NOMO-1 treated with dmso at 0.1 percent for 144 hours (cell line): ENCODE results near the gene LGALS4.
"Not testable (repeated sequence)": the region's sequence is repeated elsewhere in the genome, so short reads cannot be mapped to it uniquely, and the experiment has no call there.

Source experiments
- DNase-seq: peaks from one replicate; lab custom pipeline; 2025; ENCODE audit not compliant: unreplicated experiment; lab: John Stamatoyannopoulos, UW

The LGALS4 gene

DNA sequence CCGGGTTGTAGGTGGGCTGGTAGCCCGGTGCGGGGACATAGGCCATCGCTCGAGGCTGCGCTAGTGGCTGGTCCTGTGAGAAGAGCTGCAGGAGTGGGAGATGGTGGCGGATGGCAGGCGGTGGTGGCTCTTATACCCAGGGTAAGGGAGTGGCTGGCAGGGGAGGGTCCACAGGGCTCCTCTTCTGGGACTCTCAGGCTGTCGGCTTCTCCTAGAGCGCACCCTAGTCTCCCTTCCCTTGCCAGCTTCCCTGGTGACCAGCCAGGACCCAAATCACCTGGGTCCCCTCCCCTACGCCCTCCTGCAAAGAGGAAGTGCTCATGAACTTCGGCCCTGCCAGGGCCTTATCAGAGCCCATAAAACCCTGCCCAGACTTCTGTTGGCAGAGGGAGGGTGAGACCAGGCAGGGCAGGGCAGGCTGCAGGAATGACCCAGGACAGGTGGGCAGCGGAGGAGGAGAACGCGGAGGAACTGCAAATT lies at the start of gene LGALS4:
TSS of gene LGALS4 (minus strand) at position 105 of the 480 bp plus-strand sequence. CDS start at position 46, 59 bp downstream.
- DNase-seq, result no peak

- DNase-seq, result no peak
Measured at GRCh38 chr19:38861368-38861767, 48.6 kb upstream of the LGALS4 start.

- DNase-seq, result not testable (repeated sequence)
Measured at GRCh38 chr19:38859631-38860204, 47.0 kb upstream of the LGALS4 start.

DNA sequence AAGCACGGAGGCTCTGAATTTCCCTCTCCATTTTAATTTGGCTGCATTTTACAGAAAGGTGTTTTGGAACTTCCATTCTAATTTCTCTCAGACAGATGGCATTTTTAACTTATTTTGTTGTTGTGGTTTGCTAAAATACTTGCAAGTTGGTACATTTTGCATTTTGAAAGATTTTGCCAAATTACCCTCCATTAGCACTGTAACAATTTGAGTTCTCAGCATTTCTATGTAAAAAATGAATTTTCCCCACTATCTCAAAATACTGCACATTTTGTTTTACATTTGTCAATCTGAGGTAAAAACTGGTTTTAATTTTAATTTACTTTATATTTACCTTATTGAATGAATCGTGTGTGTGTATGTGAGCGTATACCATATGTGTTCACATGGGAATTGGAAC lies 44.1 kb upstream of the LGALS4 start:
- no peak for DNase-seq

DNA sequence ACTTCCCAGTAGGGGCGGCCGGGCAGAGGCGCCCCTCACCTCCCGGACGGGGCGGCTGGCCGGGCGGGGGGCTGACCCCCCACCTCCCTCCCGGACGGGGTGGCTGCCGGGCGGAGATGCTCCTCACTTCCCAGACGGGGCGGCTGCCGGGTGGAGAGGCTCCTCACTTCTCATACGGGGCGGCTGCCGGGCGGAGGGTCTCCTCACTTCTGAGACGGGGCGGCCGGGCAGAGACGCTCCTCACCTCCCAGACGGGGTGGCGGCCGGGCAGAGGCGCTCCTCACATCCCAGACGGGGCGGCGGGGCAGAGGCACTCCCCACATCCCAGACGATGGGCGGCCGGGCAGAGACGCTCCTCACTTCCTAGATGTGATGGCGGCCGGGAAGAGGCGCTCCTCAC lies 43.0 kb upstream of the LGALS4 start:
- not testable (repeated sequence) for DNase-seq

GRCh38 chr19:38854961-38855360 lies 42.2 kb upstream of the LGALS4 start:
- not testable (repeated sequence) for DNase-seq

- no peak for DNase-seq
Measured at GRCh38 chr19:38853214-38853613, 40.5 kb upstream of the LGALS4 start.

GRCh38 chr19:38852231-38853044 lies 39.7 kb upstream of the LGALS4 start:
- peak; percentile 66 for DNase-seq

DNA sequence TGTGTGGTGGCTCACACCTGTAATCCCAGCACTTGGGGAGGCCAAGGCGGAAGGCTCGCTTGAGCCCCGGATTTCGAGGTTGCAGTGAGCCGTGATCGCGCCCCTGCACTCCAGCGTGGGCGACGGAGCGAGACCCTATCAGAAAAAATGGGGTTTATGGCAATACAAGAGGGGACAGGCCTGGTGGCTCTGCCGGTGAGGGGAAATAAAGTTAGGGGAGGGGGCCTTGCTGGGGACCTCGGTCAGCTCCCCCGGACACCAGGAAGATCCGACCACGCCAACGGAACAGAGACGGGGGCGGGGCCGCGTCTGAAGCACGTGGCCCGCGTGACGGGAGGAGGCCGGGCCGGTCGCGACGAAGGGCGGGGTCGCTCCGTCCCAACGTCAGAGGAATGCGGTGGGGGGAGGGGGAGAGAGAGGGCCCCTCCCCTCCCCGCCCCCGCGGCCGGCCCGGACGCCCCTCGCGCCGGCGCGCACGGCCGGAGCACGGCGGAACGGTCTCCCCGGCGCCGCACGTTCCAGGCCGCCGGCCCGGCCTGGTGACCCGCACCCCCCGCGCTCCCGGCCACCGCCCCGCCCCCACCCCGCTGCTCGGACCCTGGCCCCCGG lies 39.0 kb upstream of the LGALS4 start:
- peak; percentile 87 for DNase-seq

DNA sequence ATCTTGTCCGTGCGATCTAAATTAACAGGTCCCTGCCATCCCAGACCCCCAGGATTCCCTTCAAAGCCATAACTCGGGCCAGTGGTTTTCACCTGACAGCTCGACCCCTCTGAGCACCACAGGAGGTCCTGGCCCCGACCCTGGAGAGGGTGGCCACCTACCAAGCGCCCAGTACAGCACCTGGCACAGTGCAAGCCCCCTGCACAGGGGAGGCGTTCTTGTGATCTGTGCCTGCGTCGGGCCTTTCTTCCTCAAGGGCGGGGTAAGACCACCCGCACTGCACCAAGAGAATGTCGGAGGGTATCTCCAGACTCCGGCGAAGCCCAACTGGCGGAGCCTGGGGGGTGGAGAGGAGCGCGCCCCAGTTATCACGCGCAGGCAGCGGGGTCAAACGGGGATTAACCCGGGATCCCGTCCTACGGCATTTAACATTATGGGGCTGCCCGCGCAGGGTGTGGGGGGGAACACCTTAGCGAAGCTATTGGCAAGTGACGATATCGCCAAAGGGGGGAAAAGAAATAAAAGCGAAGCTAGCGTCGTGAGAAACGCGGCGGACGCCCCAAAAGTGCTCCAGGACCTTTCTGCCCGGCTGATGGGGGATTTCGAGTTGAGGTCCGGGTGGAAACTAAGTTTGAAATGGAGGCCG lies 38.4 kb upstream of the LGALS4 start:
- no peak for DNase-seq

- no peak for DNase-seq
Measured at GRCh38 chr19:38850436-38850975, 37.8 kb upstream of the LGALS4 start.

- peak; percentile 100 for DNase-seq
Measured at GRCh38 chr19:38849860-38850435, 37.2 kb upstream of the LGALS4 start, which contains the start of gene HNRNPL. HNRNPL (minus strand) TSS chr19:38849986; CDS start chr19:38849966, 20 bp downstream.

DNA sequence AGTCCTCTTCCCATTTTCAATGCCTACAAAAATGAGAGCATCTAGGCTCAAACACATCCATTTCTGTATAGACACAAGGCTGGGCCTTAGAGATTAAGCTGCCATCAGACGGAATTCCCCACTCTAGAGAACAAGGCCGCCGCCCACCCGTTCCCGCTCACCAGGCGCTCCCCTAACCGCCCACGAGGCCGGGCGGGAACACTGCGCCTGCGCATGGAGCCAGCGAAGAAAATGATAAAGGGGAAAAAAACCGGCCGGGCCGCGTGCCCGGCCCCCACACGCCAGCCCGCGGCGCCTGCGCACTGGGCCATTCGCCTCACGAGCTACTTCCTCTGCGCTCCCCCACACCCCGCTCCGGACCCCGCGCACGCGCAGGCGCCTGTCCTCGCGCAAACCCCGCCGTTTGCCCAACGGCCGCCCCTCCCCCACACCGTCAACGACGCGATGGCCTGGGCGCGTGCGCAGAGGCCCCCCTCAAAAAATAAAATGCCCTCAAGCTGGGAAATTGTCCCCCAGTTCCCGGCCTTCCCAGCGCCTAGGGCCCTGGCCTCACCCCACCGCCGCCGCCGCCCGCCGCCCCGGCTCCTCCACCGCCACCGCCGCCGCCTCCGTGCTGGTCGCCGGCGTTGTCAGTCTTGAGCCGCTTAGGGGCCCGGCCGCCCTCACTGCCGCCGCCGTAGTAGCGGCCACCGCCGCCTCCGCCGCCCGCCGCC lies 36.6 kb upstream of the LGALS4 start:
- DNase-seq, result peak; percentile 94

GRCh38 chr19:38848299-38849146 lies 35.8 kb upstream of the LGALS4 start:
- DNase-seq, result no peak

DNA sequence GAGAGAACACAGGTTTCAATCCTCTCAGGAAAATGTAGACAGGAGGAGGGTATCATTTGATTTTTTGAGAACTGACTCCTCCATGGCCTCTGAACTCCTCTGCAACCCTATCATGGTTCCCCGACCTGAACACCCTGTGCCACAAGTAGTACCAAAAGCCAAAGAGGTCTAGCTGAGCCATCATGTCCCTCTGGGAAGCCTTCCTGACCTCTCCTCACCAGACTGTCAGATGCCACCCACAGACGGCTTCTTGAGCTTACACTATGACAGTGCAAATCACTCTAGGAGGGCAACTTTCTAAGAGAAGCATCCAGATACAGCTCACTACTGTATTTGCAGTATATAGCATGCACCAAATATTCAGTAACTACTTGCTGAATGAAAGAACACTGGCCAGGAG lies 33.4 kb upstream of the LGALS4 start:
- no peak for DNase-seq

GRCh38 chr19:38845374-38846024 lies 32.8 kb upstream of the LGALS4 start:
- no peak for DNase-seq

DNA sequence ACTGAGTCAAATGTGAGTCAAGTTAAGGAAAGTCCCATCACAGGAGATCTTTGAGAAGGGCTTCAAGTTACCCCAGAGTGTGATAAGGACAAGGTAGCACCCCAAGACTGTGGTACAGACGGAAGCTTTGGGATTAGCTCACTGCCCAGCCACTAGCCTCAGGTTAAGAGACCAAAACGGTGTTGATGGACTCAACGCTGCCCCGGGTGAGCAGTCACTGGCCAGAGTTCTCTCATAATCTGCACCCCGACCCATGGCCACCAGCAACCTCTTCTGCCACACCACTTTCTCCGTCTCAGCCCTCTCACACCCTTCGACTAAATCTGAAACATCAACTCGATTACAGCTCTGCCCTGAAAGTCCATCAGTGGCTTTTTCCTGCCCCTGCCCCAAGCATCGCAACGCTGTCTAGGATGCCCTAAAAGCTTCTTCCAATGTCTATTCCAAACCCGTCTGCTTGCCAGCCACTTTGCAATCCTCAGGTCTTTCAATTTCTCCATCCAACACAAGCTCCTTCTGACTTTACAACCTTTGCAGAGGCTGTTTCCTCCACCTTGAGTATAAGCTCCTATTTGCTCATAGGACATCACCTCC lies 31.4 kb upstream of the LGALS4 start:
- no peak for DNase-seq

DNA sequence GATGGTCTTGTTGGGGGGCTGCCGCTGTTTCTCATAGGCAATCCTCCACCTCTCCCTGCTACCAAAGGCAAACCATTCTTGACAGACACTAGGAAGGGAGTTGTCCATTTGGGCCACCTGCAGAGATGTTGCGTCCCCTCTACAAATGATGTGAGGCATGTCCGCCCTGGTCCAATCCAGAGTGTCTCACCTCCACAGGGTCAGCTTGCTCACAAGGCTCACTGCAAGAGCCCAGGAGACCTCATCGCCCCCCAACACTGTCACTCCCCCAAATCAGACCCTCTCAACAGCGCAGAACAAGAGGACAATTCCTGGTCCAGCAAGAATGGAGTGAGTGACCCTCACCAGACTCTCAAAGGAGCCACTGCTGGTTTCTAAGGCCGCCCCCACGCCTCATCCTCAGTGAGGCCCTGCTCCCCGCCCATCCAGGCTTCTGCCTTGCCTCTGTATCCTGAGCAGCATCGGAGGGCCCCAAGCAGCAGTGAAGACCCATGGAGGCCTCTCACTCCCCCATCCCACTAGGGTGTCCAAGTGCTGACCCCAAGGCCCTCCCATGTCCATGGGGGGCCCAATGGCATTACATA lies 30.5 kb upstream of the LGALS4 start:
- no peak for DNase-seq
